ENCODE measurements around the gene KSR1.

GRCh38 chr17:27666831-27667560, 210.7 kb downstream of the KSR1 start:
- TF ChIP-seq TAF1 (IDR thresholded peaks at IDR 0.05; ENCODE audit: borderline replicate concordance, low read depth, low read length), result no peak
- TF ChIP-seq POLR2A (IDR thresholded peaks at IDR 0.05; ENCODE audit: low read depth, low read length), result no peak
